ENCODE results near the gene RNU2-63P. TPM values are rescaled to one million over a fixed set of nuclear protein-coding genes. Genes with fewer than 3 reads are reported as not detected.
"Not testable (repeated sequence)": the region's sequence is repeated elsewhere in the genome, so short reads cannot be mapped to it uniquely, and the experiment has no call there.

The RNU2-63P gene
- total RNA-seq, 1 donor from 2014 or later = 4.9 TPM

DNA sequence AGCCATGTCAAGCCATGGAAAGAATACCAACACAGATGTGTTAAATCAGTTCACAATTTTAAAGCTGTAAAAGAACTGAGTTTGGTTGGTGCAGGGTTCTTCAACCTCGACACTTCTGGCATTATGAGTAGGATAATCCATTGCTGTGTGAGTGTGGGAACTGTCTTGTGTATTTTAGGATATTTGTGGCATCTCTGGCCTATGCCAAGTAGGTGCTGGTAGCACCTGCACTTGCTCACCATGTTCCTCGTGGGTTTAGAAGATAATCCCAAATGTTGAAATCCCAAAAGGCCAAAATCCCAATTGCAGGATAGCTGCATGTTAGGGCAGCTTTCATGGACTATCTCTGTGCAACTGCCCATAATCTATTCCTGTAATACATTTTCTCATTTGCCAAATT lies 35.4 kb upstream of the RNU2-63P start:
- no peak overlapping the region for H3K27ac Mint-ChIP-seq
- H3K27me3 Mint-ChIP-seq = no peaks in the 10 kb centered on the region
- H3K36me3 Mint-ChIP-seq = peaks cover 6% of the 10 kb centered on the region
- no peaks in the 10 kb centered on the region for H3K9me3 Mint-ChIP-seq
- H3K4me3 Mint-ChIP-seq = no peak overlapping the region
- no peak for DNase-seq (ENCODE audit: extremely low spot score, unreplicated experiment)
- TF ChIP-seq, protein P1, sequence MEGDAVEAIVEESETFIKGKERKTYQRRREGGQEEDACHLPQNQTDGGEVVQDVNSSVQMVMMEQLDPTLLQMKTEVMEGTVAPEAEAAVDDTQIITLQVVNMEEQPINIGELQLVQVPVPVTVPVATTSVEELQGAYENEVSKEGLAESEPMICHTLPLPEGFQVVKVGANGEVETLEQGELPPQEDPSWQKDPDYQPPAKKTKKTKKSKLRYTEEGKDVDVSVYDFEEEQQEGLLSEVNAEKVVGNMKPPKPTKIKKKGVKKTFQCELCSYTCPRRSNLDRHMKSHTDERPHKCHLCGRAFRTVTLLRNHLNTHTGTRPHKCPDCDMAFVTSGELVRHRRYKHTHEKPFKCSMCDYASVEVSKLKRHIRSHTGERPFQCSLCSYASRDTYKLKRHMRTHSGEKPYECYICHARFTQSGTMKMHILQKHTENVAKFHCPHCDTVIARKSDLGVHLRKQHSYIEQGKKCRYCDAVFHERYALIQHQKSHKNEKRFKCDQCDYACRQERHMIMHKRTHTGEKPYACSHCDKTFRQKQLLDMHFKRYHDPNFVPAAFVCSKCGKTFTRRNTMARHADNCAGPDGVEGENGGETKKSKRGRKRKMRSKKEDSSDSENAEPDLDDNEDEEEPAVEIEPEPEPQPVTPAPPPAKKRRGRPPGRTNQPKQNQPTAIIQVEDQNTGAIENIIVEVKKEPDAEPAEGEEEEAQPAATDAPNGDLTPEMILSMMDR (conservative IDR thresholded peaks at IDR 0.05) = no peak
- H3K4me1 Mint-ChIP-seq (ENCODE audit: unreplicated experiment) = peaks cover 31% of the 10 kb centered on the region

DNA sequence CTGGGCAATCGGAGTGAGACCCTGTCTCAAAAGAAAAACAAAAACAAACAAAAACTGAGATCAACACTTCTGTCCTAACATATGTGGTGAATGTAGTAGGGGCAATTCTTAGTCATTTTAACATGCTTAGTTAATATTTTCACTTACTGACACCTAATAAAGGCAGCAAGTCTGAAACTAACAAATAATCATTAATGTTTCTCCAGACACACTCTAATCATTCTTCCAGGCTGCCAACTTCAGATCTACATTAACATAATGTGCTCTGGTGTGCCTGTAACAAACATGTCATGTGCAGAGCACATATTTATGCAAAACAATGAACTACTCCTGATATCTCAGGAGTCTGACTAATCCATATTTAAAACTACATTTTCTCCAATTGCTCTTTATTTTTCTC lies 33.3 kb upstream of the RNU2-63P start:
- no peak overlapping the region for H3K27ac Mint-ChIP-seq

DNA sequence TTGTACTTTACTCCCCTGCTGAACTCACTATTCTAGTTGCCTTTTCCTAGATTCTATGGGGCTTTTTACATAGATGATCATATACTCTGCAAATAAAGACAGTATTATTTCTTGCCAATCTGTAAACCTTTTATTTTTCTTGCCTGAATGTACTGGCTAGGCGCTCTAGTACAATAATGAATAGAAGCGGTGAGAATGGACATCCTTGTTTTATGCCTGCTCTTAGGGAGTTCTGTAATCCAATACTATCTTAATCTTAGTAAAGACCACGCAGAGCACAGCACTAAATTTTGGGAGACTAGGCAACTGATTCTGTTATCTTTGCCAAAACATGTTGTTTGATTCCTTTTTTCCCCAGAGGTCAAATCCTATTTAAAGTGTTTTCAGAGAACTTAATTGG lies 32.2 kb upstream of the RNU2-63P start:
- peaks cover 7% of the 10 kb centered on the region for H3K4me1 Mint-ChIP-seq (ENCODE audit: unreplicated experiment)
- H3K27ac Mint-ChIP-seq = no peak overlapping the region
- no peaks in the 10 kb centered on the region for H3K9me3 Mint-ChIP-seq
- H3K4me3 Mint-ChIP-seq = no peak overlapping the region
- DNase-seq (ENCODE audit: extremely low spot score, unreplicated experiment) = no peak
- peaks cover 14% of the 10 kb centered on the region for H3K36me3 Mint-ChIP-seq
- H3K27me3 Mint-ChIP-seq = no peaks in the 10 kb centered on the region
- TF ChIP-seq, protein P1 (conservative IDR thresholded peaks at IDR 0.05) = no peak

More for the DNA sequence above, 33.3 kb upstream of the RNU2-63P start:
- TF ChIP-seq, protein P1 (conservative IDR thresholded peaks at IDR 0.05) = no peak
- no peak overlapping the region for H3K4me3 Mint-ChIP-seq
- H3K4me1 Mint-ChIP-seq (ENCODE audit: unreplicated experiment) = peaks cover 15% of the 10 kb centered on the region
- DNase-seq (ENCODE audit: extremely low spot score, unreplicated experiment) = no peak
- no peaks in the 10 kb centered on the region for H3K27me3 Mint-ChIP-seq
- H3K9me3 Mint-ChIP-seq = no peaks in the 10 kb centered on the region
- peaks cover 10% of the 10 kb centered on the region for H3K36me3 Mint-ChIP-seq

DNA sequence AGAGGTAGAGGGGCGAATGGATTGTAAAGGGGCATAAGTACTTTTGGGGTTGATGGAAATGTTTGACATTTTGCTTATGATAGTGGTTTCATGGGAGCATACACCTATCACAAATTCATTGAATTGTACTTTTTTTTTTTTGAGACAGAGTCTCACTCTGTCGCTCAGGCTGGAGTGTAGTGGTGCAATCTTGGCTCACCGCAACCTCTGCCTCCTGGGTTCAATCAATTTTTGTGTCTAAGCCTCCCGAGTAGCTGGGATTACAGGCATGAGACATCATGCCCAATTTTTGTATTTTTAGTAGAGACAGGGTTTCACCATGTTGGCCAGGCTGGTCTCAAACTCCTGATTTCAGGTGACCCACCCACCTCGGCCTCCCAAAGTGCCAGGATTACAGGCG lies 29.2 kb upstream of the RNU2-63P start:
- Mint-ChIP-seq H3K36me3 (peaks cover 19% of the 10 kb centered on the region), H3K4me1 (ENCODE audit: unreplicated experiment) (peaks cover 14% of the 10 kb centered on the region)
- not testable (repeated sequence) for DNase-seq (ENCODE audit: extremely low spot score, unreplicated experiment); H3K4me3 Mint-ChIP-seq; H3K9me3 Mint-ChIP-seq; H3K27me3 Mint-ChIP-seq; H3K27ac Mint-ChIP-seq

DNA sequence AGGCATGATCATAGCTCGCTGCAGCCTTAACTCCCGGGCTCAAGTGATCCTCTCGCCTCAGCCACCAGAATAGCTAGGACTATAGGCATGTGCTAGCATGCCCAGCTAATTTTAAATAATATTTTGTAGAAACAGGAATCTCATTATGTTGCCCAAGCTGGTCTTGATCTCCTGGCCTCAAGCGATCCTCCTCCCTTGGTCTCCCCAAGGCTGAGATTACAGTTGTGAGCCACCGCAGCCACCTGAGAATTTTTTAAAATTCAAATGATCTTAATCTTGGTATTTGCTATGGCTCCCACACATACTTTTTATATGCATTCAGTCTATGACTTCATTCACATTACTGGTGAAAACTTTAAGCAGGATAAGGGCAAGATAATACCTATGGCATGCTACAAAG lies 26.1 kb upstream of the RNU2-63P start:
- no peaks in the 10 kb centered on the region for H3K9me3 Mint-ChIP-seq
- TF ChIP-seq, protein P1 (conservative IDR thresholded peaks at IDR 0.05) = no peak
- peak overlapping the region; percentile 56 for H3K27ac Mint-ChIP-seq
- H3K27me3 Mint-ChIP-seq = no peaks in the 10 kb centered on the region
- no peak for DNase-seq (ENCODE audit: extremely low spot score, unreplicated experiment)
- H3K4me3 Mint-ChIP-seq = no peak overlapping the region
- H3K36me3 Mint-ChIP-seq = peaks cover 22% of the 10 kb centered on the region
- H3K4me1 Mint-ChIP-seq (ENCODE audit: unreplicated experiment) = peaks cover 9% of the 10 kb centered on the region

DNA sequence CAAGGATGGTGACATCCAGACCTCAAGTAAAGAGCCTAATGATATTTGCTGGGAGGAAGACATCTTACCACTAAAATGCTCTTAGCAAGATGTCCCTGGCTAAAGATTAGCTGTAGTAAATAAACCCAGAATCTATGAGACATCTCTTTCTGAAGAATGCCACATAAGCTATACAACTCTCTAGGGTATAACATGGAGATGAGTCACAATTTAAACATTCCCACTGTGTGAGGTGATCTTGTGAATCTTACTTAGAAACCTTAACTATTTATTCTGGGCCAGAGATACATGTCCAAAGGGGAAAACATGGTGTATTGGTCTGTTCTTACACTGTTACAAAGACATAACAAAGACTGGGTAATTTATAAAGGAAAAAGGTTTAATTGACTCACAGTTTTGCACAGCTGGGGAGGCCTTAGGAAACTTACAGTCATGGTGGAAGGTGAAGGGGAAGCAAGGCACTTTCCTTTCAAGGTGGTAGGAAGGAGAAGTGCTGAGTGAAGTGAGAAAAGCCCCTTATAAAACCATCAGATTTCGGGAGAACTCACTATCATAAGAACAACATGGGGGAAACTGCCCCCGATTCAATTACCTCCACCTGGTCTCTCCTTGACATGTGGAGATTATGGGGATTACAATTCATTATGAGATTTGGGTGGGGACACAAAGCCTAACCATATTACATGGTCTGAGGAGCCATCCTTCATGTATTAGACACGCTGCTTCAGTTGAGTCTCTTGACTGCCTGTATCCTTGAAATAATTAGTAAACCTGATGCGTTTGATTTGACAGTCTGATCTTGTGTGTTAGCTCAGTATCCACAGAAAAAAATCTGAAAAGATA lies 22.1 kb upstream of the RNU2-63P start:
- peaks cover 22% of the 10 kb centered on the region for H3K36me3 Mint-ChIP-seq
- TF ChIP-seq, protein P1 (conservative IDR thresholded peaks at IDR 0.05) = no peak
- no peaks in the 10 kb centered on the region for H3K27me3 Mint-ChIP-seq
- peak overlapping the region; percentile 69 for H3K27ac Mint-ChIP-seq
- H3K4me3 Mint-ChIP-seq = no peak overlapping the region
- no peak for DNase-seq (ENCODE audit: extremely low spot score, unreplicated experiment)
- peaks cover 9% of the 10 kb centered on the region for H3K4me1 Mint-ChIP-seq (ENCODE audit: unreplicated experiment)
- no peaks in the 10 kb centered on the region for H3K9me3 Mint-ChIP-seq
